Motor neuron (in vitro differentiated cells): ENCODE results near the gene ST7. TPM values are rescaled to one million over a fixed set of nuclear protein-coding genes. Genes with fewer than 3 reads are reported as not detected.

Experiments
- ATAC-seq, 8 experiments: fragments of 200-7000 bp; cut with Tn5 transposase; replicated peaks in 6 of 8; 2 replicates each; pipeline ENCODE4 v1.8.0; 2021; ENCODE audit warnings: mild to moderate bottlenecking in 8 of 8, moderate library complexity in 8 of 8
- H3K27ac ChIP-seq, 2 donors: fragments of 250-450 bp; sonication (Bioruptor Pico); 2 replicates each; pipeline ENCODE4 v1.9.0; 2021; ENCODE audit warnings: antibody characterized with exemption in 2 of 2, mild to moderate bottlenecking in 2 of 2, moderate library complexity in 1 of 2
- H3K4me1 ChIP-seq, 2 donors: fragments of 250-450 bp; sonication (Bioruptor Pico); replicated peaks in 1 of 2; 2 replicates each; pipeline ENCODE4 v1.6.1; 2021; ENCODE audit warnings: antibody characterized with exemption in 2 of 2, mild to moderate bottlenecking in 2 of 2, moderate library complexity in 1 of 2
- H3K4me3 ChIP-seq, 5 donors: fragments of 250-450 bp; sonication (Bioruptor Pico); 2 replicates each; pipeline ENCODE4 v1.9.0; 2021; ENCODE audit warnings: antibody characterized with exemption in 5 of 5, mild to moderate bottlenecking in 5 of 5, moderate library complexity in 4 of 5
- WGBS, 10 experiments: fragments of 450-650 bp; shearing (Covaris generic); methylation state at CpG; one replicate each; pipeline ENCODE4 v1.0.0; 2022; 5-methylcytosine and 5-hydroxymethylcytosine counted together
- in situ Hi-C, 9 experiments: fragments of 400-800 bp; cut with MboI; loops; one replicate each; pipeline ENCODE4 v1.15.0; 2021; ENCODE audit warnings: low sequenced_read_pairs in 9 of 9, low pct_unique_long_range_greater_than_20kb in 2 of 9; ENCODE audit not compliant: unreplicated experiment in 9 of 9
- total RNA-seq, 8 experiments: library from RNA; unstranded; fragments of 300-600 nt; gene quantifications; 2 replicates each; pipeline versions ENCODE4 v1.2.3 to v1.2.4, GENCODE V29; 2022

The ST7 gene
- total RNA-seq, 8 experiments from 2014 or later = 20.6 to 55.5 (median 42.4) TPM

DNA sequence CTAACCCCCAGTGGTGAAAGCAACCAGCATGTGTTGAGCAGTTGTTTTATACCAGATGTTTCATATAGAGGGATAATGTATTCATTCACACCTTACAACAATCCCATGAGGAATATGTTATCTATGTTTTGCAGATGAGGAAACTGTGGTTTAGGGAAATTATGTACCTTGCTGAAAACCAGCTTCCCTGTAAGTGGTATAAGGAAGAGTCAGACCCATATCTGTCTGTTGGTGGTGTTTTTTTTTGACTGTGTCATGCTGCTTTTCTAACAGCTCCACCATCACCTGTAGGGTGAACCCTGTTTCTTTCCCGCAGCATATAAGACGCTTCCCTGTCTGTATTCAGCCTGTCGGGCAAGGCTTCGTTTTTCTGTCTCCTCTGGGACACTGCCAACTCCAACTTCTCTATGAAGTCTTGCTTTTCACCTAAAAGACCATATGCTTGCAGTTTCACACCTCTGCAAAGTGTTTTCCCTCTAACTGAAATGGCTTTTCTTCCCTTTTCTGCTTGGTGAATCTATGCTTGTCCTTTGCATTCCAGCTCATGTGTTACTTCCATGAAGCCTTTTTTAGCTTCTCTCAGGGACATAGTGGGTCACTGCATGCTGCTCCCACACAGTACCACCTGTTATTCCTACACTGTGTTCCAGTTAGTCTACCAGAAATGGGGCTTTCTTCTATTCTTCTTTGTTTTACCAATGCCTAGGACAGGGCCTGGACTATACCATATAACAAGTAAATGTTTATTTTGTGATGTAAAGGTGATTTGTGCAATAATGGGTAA is 92.8 kb downstream of the ST7 start:
- WGBS, 10 experiments = 89 to 100% (median 96%) methylated on average over 1 to 4 of the region's 4 CpGs; no CpG with 5 or more reads in 1 of the 10 experiments
- H3K27ac ChIP-seq = no peak overlapping the region
- no peak overlapping the region for H3K4me3 ChIP-seq
- H3K4me1 ChIP-seq = peaks cover 0 to 5% of the 10 kb centered on the region in 2 donors
- ATAC-seq = no peak
- in situ Hi-C loops = no loop called here

DNA sequence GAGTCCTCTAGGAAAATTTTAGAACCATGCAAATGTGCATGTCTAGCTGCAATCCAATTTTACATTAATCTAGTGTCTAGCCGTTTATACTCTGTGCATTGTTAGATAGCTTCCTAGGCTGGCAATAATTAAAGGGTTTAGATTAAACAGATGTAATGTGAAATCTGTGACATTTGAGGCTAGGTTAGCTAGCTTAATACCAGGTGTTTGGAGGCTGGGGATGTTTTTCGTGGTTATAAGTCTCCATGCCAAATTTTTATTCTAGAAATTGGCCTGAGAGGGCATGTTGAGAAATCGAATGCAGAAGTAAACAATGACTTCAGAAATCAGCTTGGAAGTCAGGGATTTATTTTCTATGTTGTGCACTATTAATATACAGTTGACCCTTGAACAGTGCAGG is 94.2 kb downstream of the ST7 start:
- peaks cover 4 to 12% of the 10 kb centered on the region in 2 donors for H3K4me1 ChIP-seq
- in situ Hi-C loops = no loop called here
- ATAC-seq = peak in 1 of 8 experiments; percentile 26
- H3K27ac ChIP-seq = no peak overlapping the region
- H3K4me3 ChIP-seq = no peak overlapping the region
- 13 to 100% (median 83%) methylated on average over 1 to 3 of the region's 3 CpGs for WGBS, 10 experiments

DNA sequence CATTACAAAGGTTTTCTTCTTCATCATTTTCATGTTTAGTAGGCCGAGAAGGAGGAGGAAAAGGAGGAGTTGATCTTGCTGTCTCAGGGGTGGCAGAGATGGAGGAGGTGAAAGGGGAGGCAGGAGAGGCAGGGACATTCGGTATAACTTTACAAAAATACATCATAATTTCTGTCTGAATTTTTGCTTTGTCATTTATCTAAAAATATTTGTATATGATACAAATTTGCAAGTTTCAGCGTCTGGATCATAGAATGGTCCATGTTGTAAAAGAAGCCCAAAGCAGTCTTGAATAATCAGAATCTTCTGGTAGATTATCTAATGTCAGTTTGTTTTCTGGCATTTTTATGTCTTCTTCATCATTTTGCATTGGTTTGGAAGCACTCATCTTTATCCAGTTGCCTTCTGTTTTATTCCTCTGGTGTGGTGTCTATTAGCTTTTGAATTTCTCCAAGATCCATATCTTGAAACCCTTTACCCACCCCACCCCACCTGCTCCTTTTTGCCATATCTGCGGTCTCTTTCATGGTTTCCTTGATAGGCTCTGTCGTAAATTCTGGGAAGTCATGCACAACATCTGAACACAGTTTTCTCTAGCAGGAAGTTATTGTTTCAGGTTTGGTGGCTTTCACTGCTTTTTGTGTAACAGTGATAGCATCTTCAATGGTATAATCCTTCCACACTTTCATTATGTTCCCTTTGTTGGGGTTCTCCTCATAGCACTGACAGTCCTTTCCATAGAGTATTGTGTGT is 95.0 kb downstream of the ST7 start:
- ATAC-seq = no peak
- no peak overlapping the region for H3K4me3 ChIP-seq
- H3K4me1 ChIP-seq = peaks cover 4 to 12% of the 10 kb centered on the region in 2 donors
- WGBS, 10 experiments = 72 to 100% (median 91%) methylated on average over 1 to 5 of the region's 5 CpGs; no CpG with 5 or more reads in 1 of the 10 experiments
- in situ Hi-C loops = no loop called here
- no peak overlapping the region for H3K27ac ChIP-seq

DNA sequence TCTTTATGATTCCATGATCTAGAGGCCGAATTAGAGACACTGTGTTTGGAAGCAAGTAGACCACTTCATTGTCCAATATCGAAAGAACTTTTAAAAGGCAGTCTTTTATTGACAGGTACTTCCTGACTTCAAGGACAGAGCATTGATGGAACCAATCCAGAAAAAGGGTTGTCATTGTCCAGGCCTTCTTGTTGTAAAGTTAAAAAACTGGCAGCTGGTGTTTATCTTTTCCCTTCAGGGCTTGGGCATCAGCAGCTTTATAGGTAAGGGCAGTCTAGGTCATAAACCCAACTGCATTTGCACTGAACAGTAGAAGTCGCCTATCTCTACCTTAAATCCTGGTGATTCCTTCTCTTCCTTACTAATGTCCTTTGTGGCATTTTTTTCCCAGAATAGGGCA is 95.6 kb downstream of the ST7 start:
- 87 to 100% (median 98%) methylated on average over 1 to 3 of the region's 3 CpGs for WGBS, 10 experiments
- Histone ChIP-seq H3K27ac (no peak overlapping the region), H3K4me1 (peaks cover 4 to 11% of the 10 kb centered on the region in 2 donors), H3K4me3 (no peak overlapping the region)
- ATAC-seq = no peak
- in situ Hi-C loops = no loop called here

DNA sequence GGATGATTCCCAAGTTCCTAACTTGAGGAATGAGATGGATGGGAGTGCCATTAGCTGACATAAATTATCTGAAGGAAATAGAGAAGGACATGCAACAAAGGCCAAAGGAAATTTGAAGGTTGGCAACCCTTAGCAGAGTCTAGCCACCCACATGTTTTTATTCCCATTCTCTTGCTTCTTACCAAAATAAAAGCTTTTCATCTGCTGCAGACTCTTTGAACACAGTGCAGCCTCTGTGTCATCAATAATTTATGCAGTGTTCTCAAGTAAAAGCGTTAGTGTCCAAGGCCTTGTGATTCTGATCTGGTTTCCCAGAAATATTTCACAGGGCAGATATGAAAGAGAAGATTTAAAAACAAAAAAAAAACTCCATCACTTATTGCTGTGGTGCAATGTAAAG is 98.5 kb downstream of the ST7 start:
- peak in 7 of 8 experiments; percentile 51 to 70 (median 61) for ATAC-seq
- Histone ChIP-seq H3K4me3 (no peak overlapping the region), H3K4me1 (peaks cover 4 to 9% of the 10 kb centered on the region in 2 donors), H3K27ac (no peak overlapping the region)
- 0 to 38% (median 35%) methylated on average over 1 of the region's 1 CpG; no CpG with 5 or more reads in 6 of the 10 experiments for whole genome bisulfite sequencing, 10 experiments
- in situ Hi-C loops = no loop called here

DNA sequence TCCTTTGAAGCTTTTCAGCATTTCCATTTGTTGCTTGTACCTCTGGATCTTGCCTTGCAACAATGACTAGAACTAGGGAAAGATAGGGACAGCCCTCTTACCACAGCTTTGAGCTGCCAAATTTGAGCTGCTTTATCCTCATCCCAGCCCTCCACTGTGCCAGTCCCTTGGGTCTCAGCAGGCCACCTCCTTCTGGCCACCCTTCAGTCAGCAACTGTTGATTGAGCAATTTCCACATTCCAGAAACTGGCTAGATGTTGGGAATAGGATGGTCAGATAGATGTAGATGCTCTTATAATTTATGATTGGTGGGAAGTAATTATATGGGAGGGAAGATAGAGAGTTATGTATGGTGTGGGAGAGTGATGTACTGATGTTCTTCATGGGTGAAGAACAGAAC is 100.1 kb downstream of the ST7 start:
- H3K4me1 ChIP-seq = peaks cover 4 to 7% of the 10 kb centered on the region in 2 donors
- peak in 2 of 8 experiments; percentile 18 to 65 for ATAC-seq
- H3K27ac ChIP-seq = no peak overlapping the region
- no peak overlapping the region for H3K4me3 ChIP-seq
- in situ Hi-C loops = no loop called here

DNA sequence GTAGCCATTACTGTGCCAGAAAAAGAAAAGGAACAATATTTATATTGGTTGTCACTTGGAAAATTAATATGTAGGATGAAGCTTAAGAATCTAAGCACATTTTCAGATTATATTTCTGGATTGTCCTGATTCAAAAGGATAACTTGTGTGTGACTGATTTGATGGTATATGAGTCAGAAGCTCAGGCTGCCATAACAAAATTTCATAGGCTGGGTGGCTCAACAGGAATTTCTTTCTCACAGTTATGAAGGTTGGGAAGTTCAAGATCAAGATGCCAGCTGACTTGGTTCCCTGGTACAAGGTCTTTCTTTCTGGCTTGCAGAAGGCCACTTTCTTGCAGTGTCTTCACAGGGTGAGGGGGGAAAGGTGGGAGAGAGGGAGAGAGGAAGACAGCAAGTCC is 108.5 kb downstream of the ST7 start:
- ATAC-seq = no peak
- in situ Hi-C loops = no loop called here
- no peak overlapping the region for H3K4me3 ChIP-seq
- no peak overlapping the region for H3K27ac ChIP-seq
- no peaks in the 10 kb centered on the region for H3K4me1 ChIP-seq

DNA sequence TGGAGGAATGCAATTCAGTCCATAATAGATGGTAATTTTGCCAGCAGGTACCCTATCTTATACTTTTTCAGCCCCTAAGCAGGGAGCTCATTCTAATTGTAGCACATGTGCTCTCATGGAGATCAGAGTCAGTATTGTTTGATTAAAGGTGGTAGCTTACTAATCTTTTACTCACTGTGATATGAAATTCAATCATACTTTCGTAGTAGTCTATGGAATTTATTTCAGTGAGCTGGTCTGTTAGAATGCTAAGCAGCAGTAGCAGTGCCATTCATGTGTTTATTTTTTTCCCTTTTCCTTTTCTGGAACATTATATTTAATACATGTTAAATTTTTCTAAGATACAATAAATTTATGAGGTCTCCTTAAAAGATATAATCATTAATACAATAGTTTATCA is 109.0 kb downstream of the ST7 start:
- no peaks in the 10 kb centered on the region for H3K4me1 ChIP-seq
- no peak overlapping the region for H3K4me3 ChIP-seq
- no peak for ATAC-seq
- WGBS, 10 experiments = 71 to 100% (median 100%) methylated on average over 1 of the region's 1 CpG; no CpG with 5 or more reads in 1 of the 10 experiments
- H3K27ac ChIP-seq = no peak overlapping the region
- in situ Hi-C loops = no loop called here

DNA sequence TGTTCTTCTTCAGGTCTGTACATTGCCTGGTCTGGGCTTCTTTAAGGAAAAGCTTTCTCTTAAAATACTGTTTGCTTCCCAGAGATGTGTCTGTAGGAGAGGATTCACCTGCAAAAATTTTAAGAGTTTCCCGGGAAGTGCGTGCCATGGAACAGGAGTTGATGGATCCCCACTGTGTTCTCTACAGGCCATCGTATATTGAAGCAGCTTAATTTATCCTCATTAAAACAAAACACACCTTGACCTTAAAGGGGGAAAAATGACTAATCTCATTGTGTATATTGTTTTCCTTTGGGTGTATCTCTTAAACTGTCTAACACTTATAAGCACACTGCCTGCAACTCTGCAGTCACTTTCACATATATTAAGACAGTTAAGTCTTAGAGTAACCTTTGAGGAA is 111.4 kb downstream of the ST7 start:
- H3K4me1 ChIP-seq = peaks cover 4 to 14% of the 10 kb centered on the region in 2 donors
- no peak overlapping the region for H3K4me3 ChIP-seq
- ATAC-seq = no peak
- H3K27ac ChIP-seq = no peak overlapping the region
- 90 to 100% (median 100%) methylated on average over 1 to 3 of the region's 3 CpGs; no CpG with 5 or more reads in 1 of the 10 experiments for WGBS, 10 experiments
- in situ Hi-C loops = no loop called here

DNA sequence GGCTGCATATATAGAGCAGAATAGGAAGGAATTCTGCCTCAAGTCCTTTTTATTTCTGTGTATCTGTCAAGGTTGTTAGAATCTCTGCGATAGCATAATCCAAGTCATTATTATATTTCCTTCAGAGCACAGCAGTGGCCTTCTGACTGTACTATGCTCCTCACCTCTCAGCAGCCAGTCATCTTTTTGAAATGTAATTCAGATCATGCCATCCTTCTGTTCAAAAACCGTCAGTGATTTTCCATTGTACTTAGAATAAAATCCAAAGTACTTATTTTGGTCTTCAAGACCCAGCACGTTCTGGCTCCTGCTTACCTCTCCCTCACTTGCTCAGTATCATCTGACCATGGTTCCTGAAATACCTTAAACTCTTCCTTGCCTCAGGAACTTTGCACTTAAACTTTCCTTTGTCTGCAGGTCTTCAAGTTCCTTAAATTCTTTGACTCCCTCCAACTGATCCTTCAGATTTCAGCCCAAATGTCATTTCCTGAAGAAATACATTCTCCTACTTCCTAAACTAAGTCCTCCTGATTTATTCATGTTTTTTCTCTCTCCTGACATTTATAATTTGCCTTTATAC is 112.4 kb downstream of the ST7 start:
- 50 to 100% (median 76%) methylated on average over 1 to 3 of the region's 3 CpGs for WGBS, 10 experiments
- no peak overlapping the region for H3K27ac ChIP-seq

DNA sequence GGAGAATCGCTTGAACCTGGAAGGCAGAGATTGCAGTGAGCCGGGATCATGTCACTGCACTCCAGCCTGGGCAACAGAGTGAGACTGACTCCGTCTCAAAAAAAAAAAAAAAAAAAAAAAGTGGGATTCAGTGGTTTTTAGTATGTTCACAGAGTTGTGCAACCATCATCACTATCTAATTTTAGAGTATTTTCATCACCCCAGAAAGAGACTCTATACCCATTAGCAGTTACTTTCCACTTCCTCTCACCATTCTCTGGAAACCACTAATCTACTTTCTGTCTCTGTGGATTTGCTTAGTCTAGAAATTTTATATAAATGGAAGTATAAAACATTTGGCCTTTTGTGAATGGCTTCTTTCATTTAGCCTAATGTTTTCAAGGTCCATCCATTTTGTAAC is 113.4 kb downstream of the ST7 start:
- Histone ChIP-seq H3K4me1 (peaks cover 4 to 16% of the 10 kb centered on the region in 2 donors), H3K27ac (no peak overlapping the region), H3K4me3 (no peak overlapping the region)
- 14 to 100% (median 92%) methylated on average over 1 of the region's 3 CpGs; no CpG with 5 or more reads in 6 of the 10 experiments for WGBS, 10 experiments
- in situ Hi-C loops = no loop called here
- no peak for ATAC-seq

More for the DNA sequence above, 112.4 kb downstream of the ST7 start:
- no peak for ATAC-seq
- in situ Hi-C loops = no loop called here
- Histone ChIP-seq H3K4me3 (no peak overlapping the region), H3K4me1 (peaks cover 4 to 16% of the 10 kb centered on the region in 2 donors)

DNA sequence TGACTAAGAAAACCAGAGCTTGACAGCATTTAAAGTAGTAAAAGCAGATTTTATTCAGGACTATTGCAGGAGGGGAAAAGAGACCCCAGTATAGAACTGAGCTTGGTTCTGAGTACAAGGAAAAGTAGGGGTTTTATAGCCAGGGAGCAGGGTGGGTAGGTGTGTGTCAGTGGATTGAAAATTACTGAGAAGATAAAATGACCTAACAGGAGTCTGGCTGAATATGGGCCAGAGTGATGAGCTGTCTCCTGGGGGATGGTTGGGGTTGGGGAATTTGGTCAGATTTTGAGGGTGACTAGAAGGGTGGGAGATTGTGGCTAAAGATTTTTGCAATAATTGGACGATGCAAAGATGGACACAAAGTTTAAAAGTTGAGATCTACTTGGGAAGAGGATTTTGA is 114.0 kb downstream of the ST7 start:
- H3K27ac ChIP-seq = peak overlapping the region in 1 of 2 donors; percentile 18
- 77 to 100% (median 100%) methylated on average over 1 of the region's 1 CpG; no CpG with 5 or more reads in 4 of the 10 experiments for WGBS, 10 experiments

DNA sequence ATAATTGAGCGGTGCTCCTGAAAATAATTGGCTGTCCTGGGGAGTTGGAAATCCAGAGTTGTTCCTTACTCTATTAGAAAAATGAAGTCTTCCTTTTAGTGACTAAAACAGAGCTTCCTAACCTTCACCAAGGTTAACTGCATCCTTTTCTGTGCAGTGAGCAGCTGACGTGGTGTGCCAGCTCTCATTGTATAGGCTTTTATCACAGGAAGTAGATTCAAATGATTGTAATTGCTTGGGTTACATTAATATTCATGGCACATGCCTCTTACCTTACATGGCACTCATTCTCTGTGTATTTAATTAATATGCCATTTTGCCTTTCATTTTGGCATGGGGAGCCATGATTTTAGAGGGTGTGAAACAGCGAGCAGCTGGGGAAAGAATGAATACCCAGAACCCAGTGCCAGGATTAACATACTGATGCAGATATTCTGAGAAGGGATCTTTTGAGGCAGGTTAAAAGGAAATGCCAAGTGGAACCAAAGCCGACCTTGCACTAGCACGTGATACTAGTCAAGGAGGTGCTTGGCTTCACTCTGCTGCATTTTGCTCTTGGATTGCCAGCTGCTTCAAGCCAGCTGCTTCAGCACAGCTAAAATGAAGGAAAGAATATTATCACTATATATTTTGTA is 115.3 kb downstream of the ST7 start:
- in situ Hi-C loops = no loop called here
- 33 to 100% (median 67%) methylated on average over 1 to 5 of the region's 5 CpGs for WGBS, 10 experiments
- Histone ChIP-seq H3K4me3 (no peak overlapping the region), H3K27ac (no peak overlapping the region), H3K4me1 (peaks cover 4 to 29% of the 10 kb centered on the region in 2 donors)
- ATAC-seq = peak; percentile 15 to 91 (median 70)

More for the DNA sequence above, 114.0 kb downstream of the ST7 start:
- no peak overlapping the region for H3K4me3 ChIP-seq
- peaks cover 4 to 22% of the 10 kb centered on the region in 2 donors for H3K4me1 ChIP-seq
- in situ Hi-C loops = no loop called here
- no peak for ATAC-seq
